HFFc6 (cell line): Measurements from ENCODE around the gene MTTP. TPM values are rescaled to one million over a fixed set of nuclear protein-coding genes. Genes with fewer than 3 reads are reported as not detected.

Experiments
- DNase-seq: peaks from one replicate; pipeline ENCODE4 v3.0.0-alpha.2; 2018
- H3K27ac Mint-ChIP-seq: 2 replicates; pipeline ENCODE4 v1.8.0; 2020; ENCODE audit warnings: mild to moderate bottlenecking, mixed read lengths
- H3K27me3 Mint-ChIP-seq: 2 replicates; pipeline ENCODE4 v1.8.0; 2021; ENCODE audit warnings: mild to moderate bottlenecking, moderate library complexity, mixed read lengths; ENCODE audit not compliant: insufficient read depth
- H3K36me3 Mint-ChIP-seq: 2 replicates; pipeline ENCODE4 v1.8.0; 2021; ENCODE audit warnings: low read depth, mixed read lengths
- H3K4me1 Mint-ChIP-seq: 2 replicates; pipeline ENCODE4 v1.8.0; 2020; ENCODE audit warnings: low read depth, mixed read lengths
- H3K4me3 Mint-ChIP-seq: 2 replicates; pipeline ENCODE4 v1.8.0; 2020; ENCODE audit warnings: mild to moderate bottlenecking, moderate library complexity, mixed read lengths
- H3K9me3 Mint-ChIP-seq: 2 replicates; pipeline ENCODE4 v1.8.0; 2020; ENCODE audit warnings: mild to moderate bottlenecking, mixed read lengths
- CTCF ChIP-seq: fragments of 200-600 bp; sonication (generic); IDR thresholded peaks from 2 replicates; pipeline ENCODE4 v1.5.0; 2021; ENCODE audit warnings: antibody characterized with exemption, mild to moderate bottlenecking
- total RNA-seq, 6 experiments: library from RNA; stranded (reverse); fragmentation: NEBNext Ultra II Directional; extraction: Animal tissue kit (Norgen Biotek cat#: 25700); gene quantifications; 2 replicates in 1 of 6; 3 replicates in 5 of 6; pipeline ENCODE4 v1.2.3, GENCODE V29; 2021

Gene MTTP
- total RNA-seq, 6 experiments from 2014 or later, result not detected

- Mint-ChIP-seq H3K4me3 (no peak overlapping the region), H3K4me1 (no peaks in the 10 kb centered on the region), H3K9me3 (no peaks in the 10 kb centered on the region), H3K27ac (no peak overlapping the region), H3K36me3 (no peaks in the 10 kb centered on the region), H3K27me3 (no peaks in the 10 kb centered on the region)
- no peak for DNase-seq
- no peak for TF ChIP-seq CTCF
Observed at GRCh38 chr4:99637174-99637573, 62.5 kb downstream of the MTTP start.

GRCh38 chr4:99640676-99641075 is 66.1 kb downstream of the MTTP start:
- Mint-ChIP-seq H3K9me3 (no peaks in the 10 kb centered on the region), H3K27me3 (peaks cover 6% of the 10 kb centered on the region), H3K36me3 (no peaks in the 10 kb centered on the region), H3K4me1 (no peaks in the 10 kb centered on the region), H3K27ac (no peak overlapping the region), H3K4me3 (no peak overlapping the region)
- no peak for TF ChIP-seq CTCF
- no peak for DNase-seq

DNA sequence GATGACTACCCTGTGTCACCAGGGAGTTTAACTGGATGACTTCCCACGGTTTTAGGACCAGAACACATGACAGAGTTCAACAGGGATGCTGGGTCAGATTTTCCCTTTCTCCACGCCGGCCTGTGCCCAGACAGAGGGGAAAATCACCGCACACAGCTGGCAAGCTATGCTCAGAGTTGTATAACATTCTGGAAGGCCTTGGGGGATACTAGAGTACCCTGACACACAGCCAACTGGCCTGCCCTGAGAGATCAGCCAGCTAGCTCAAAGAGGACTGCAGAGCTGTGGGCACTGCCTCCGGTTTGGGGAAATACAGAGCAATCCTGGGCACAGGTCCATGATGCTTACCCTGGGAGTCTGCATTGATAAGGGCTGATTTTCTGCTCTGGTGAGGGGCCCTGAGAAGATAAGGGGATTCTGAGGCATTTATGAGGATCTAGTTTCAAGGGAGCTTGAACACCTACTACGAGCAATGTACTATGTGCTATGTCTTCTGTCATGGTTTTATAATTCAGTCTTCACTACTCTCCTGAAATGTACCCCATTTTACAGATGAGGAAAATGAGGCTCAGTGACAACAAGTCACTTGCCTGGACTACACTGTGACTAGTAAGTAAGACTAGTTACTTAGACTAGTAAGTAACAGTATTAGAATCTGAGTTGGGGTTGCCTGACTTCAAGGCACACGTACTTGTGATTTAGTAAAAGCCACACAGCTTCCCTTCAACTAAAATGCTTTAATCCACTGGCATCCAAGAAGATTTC is 68.3 kb downstream of the MTTP start:
- no peak for DNase-seq
- no peak overlapping the region for H3K4me3 Mint-ChIP-seq
- no peak for TF ChIP-seq CTCF
- H3K4me1 Mint-ChIP-seq, result no peaks in the 10 kb centered on the region
- H3K27ac Mint-ChIP-seq, result no peak overlapping the region
- H3K27me3 Mint-ChIP-seq, result peaks cover 7% of the 10 kb centered on the region
- no peaks in the 10 kb centered on the region for H3K36me3 Mint-ChIP-seq
- no peaks in the 10 kb centered on the region for H3K9me3 Mint-ChIP-seq

DNA sequence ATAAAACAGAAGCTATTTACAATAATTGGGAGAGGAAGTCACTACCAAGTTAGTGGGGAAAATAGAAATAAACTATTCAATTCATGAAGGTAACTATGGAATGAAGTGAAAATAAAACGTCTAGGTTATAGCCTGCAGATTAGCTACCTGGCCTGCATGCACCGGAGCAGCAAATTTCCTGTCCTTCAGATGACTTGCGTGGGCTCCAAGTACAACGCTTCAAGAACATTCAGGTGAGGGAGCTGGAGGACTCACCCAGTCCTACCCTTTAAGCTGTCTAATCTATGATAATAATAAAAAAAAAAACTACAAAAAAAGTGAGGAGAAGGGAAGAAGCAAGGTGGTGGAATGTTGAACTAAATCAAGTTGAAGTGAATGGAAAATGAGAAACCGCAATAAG is 69.8 kb downstream of the MTTP start:
- Mint-ChIP-seq H3K9me3 (no peaks in the 10 kb centered on the region), H3K27me3 (peaks cover 10% of the 10 kb centered on the region), H3K36me3 (no peaks in the 10 kb centered on the region), H3K27ac (no peak overlapping the region), H3K4me3 (no peak overlapping the region), H3K4me1 (no peaks in the 10 kb centered on the region)
- no peak for DNase-seq
- TF ChIP-seq CTCF, result no peak

GRCh38 chr4:99645036-99645435 is 70.4 kb downstream of the MTTP start:
- Mint-ChIP-seq H3K4me3 (no peak overlapping the region), H3K27me3 (peaks cover 10% of the 10 kb centered on the region), H3K27ac (no peak overlapping the region), H3K36me3 (no peaks in the 10 kb centered on the region), H3K9me3 (no peaks in the 10 kb centered on the region), H3K4me1 (no peaks in the 10 kb centered on the region)
- DNase-seq, result no peak
- TF ChIP-seq CTCF, result no peak
